Common myeloid progenitor, CD34-positive (primary cell): ENCODE results near the gene AIFM1.
A peak's percentile ranks its signal among the peaks of the same experiment; 100 is the strongest.

Experiments
- CTCF ChIA-PET: fragments of 350-600 bp; sonication (Branson Sonifier 250); formaldehyde crosslinking; loops from one replicate; lab custom pipeline; 2021; ENCODE audit warnings: antibody characterized with exemption; lab: Charles Lee
- POLR2A ChIA-PET: fragments of 350-600 bp; sonication (Branson Sonifier 250); formaldehyde crosslinking; loops from one replicate; lab custom pipeline; 2021; ENCODE audit warnings: antibody characterized with exemption; lab: Charles Lee
- DNase-seq, 3 donors: peaks; one replicate each; pipeline versions ENCODE4 v3.0.0 to v3.0.0-alpha.2; 2013
- H3K27ac ChIP-seq, 2 experiments: 1 replicate in 1 of 2; 2 replicates in 1 of 2; pipeline ENCODE4 v1.7.0; 2013; ENCODE audit warnings: inconsistent platforms in 2 of 2, low read length in 2 of 2, mild to moderate bottlenecking in 2 of 2, low read depth in 1 of 2, moderate library complexity in 1 of 2; ENCODE audit not compliant: severe bottlenecking in 2 of 2, insufficient read depth in 1 of 2, poor library complexity in 1 of 2
- H3K27me3 ChIP-seq, 5 experiments: replicated peaks in 2 of 5; 1 replicate in 3 of 5; 2 replicates in 2 of 5; pipeline versions ENCODE4 v1.6.1 to v1.7.0; 2013; ENCODE audit warnings: low read length in 4 of 5, mild to moderate bottlenecking in 2 of 5, moderate library complexity in 2 of 5, inconsistent platforms in 1 of 5; ENCODE audit not compliant: insufficient read depth in 5 of 5, control insufficient read depth in 4 of 5
- H3K36me3 ChIP-seq, 4 experiments: 1 replicate in 2 of 4; 2 replicates in 2 of 4; pipeline versions ENCODE4 v1.6.1 to v1.7.0; 2013; ENCODE audit warnings: low read length in 3 of 4, control low read depth in 1 of 4, mild to moderate bottlenecking in 1 of 4; ENCODE audit not compliant: control insufficient read depth in 4 of 4, insufficient read depth in 4 of 4
- H3K4me1 ChIP-seq, 4 experiments: 1 replicate in 3 of 4; 2 replicates in 1 of 4; pipeline versions ENCODE4 v1.6.1 to v1.7.1; 2013; ENCODE audit warnings: low read length in 3 of 4, mild to moderate bottlenecking in 3 of 4, control low read depth in 1 of 4, inconsistent platforms in 1 of 4, moderate library complexity in 1 of 4; ENCODE audit not compliant: control insufficient read depth in 4 of 4, insufficient read depth in 4 of 4; ENCODE audit errors: control extremely low read depth in 1 of 4
- H3K4me3 ChIP-seq, 7 experiments: 1 replicate in 4 of 7; 2 replicates in 3 of 7; pipeline versions ENCODE4 v1.5.1 to v1.7.0; 2013; ENCODE audit warnings: mild to moderate bottlenecking in 7 of 7, low read length in 6 of 7, moderate library complexity in 6 of 7, inconsistent platforms in 2 of 7, low read depth in 2 of 7, control low read depth in 1 of 7; ENCODE audit not compliant: insufficient read depth in 4 of 7, control insufficient read depth in 1 of 7; ENCODE audit errors: extremely low read depth in 1 of 7
- H3K9me3 ChIP-seq, 5 experiments: 1 replicate in 4 of 5; 2 replicates in 1 of 5; pipeline versions ENCODE4 v1.6.1 to v1.7.1; 2013; ENCODE audit warnings: low read length in 4 of 5, mild to moderate bottlenecking in 2 of 5, inconsistent platforms in 1 of 5, low read depth in 1 of 5, moderate library complexity in 1 of 5; ENCODE audit not compliant: control insufficient read depth in 4 of 5, insufficient read depth in 2 of 5; ENCODE audit errors: control extremely low read depth in 1 of 5
- WGBS: methylation state at CpG from one replicate; pipeline ENCODE4 v1.1.5; 2013; ENCODE audit not compliant: insufficient coverage; 5-methylcytosine and 5-hydroxymethylcytosine counted together

AIFM1 gene

DNA sequence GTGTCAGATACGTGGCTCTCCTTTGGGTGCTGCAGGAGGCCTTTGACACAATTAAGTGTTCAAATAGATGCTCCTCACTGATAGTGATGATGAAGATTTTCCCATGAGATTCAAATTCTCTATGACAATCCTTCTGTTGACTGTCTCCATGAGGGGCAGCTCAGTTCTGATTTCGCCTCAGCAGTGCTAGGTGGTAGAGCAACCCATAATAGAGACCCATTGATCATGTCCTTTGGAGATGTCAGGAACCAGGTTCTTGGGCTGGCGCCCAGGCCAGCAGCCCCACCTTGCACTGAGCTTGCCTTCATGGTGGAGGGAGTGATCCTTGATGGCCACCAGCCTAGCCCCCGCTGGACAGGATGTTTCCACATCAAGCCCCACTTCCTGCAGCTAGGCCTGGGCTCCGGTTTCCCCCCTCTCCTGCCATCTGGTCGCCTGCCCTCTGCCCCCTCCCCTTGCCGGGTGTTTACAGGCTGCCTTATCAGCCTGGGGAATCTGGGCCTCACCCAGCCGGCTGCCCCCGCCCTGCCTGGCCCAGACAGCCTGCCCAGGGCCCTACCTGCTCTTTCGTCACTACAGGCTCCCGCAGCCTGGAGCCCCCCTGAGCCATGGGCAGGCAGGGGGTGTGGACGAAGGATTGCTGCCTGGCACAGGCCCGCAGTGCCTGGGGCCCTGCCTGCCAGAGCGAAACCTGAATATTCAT, 68.0 kb downstream of the AIFM1 start:
- Histone ChIP-seq H3K27me3 (no peaks in the 10 kb centered on the region), H3K4me3 (peak overlapping the region in 2 of 7 experiments; percentile 36 to 50), H3K4me1 (peaks cover 13 to 66% (median 54%) of the 10 kb centered on the region in 4 experiments), H3K36me3 (no peaks in the 10 kb centered on the region), H3K9me3 (no peaks in the 10 kb centered on the region), H3K27ac (peak overlapping the region in 1 of 2 experiments; percentile 34)
- POLR2A ChIA-PET = interaction anchor here (0.5 to 3.5 kb wide), 4 partner anchors 10 to 15 kb away, joined by 3 to 20 read pairs (median 4); no protein-coding TSS in a partner anchor
- CTCF ChIA-PET = interaction anchor here (0.8 to 2.5 kb wide), 8 partner anchors 9 to 95 kb away, joined by 3 to 12 read pairs (median 6); partner anchors contain the start of gene ELF4
- DNase-seq = peak; percentile 71 to 95 (median 93)
- WGBS = 43% methylated on average over 10 of the region's 14 CpGs

GRCh38 chrX:130095249-130096030, 70.2 kb downstream of the AIFM1 start:
- Histone ChIP-seq H3K4me3 (no peak overlapping the region), H3K4me1 (peaks cover 15 to 77% (median 66%) of the 10 kb centered on the region in 4 experiments), H3K36me3 (no peaks in the 10 kb centered on the region), H3K27ac (no peak overlapping the region), H3K9me3 (no peaks in the 10 kb centered on the region), H3K27me3 (no peaks in the 10 kb centered on the region)
- no peak for DNase-seq
- CTCF ChIA-PET = interaction anchor here (1.0 to 2.4 kb wide), 6 partner anchors 9 to 26 kb away, joined by 3 to 14 read pairs (median 6); no protein-coding TSS in a partner anchor
- WGBS = 90% methylated on average over 5 of the region's 6 CpGs
- POLR2A ChIA-PET = interaction anchor here (1.5 kb wide), 1 partner anchor 10 kb away, joined by 4 read pairs; no protein-coding TSS in a partner anchor

GRCh38 chrX:130094696-130095095, 70.9 kb downstream of the AIFM1 start:
- Histone ChIP-seq H3K4me3 (no peak overlapping the region), H3K4me1 (peaks cover 13 to 72% (median 62%) of the 10 kb centered on the region in 4 experiments), H3K9me3 (no peaks in the 10 kb centered on the region), H3K27ac (no peak overlapping the region), H3K27me3 (no peaks in the 10 kb centered on the region), H3K36me3 (no peaks in the 10 kb centered on the region)
- CTCF ChIA-PET = interaction anchor here (0.6 to 2.4 kb wide), 6 partner anchors 8 to 15 kb away, joined by 3 to 14 read pairs (median 6); no protein-coding TSS in a partner anchor
- WGBS = 14% methylated on average over 2 of the region's 8 CpGs
- DNase-seq = peak in 2 of 3 donors; percentile 46 to 57
- POLR2A ChIA-PET = no interaction called here

GRCh38 chrX:130093271-130093670, 72.4 kb downstream of the AIFM1 start:
- Histone ChIP-seq H3K27ac (no peak overlapping the region), H3K4me1 (peaks cover 6 to 66% (median 55%) of the 10 kb centered on the region in 4 experiments), H3K36me3 (no peaks in the 10 kb centered on the region), H3K4me3 (no peak overlapping the region), H3K27me3 (no peaks in the 10 kb centered on the region), H3K9me3 (no peaks in the 10 kb centered on the region)
- ChIA-PET CTCF (interaction anchor here (0.7 kb wide), 2 partner anchors 13 to 26 kb away, joined by 3 read pairs; no protein-coding TSS in a partner anchor), POLR2A (no interaction called here)
- WGBS = 100% methylated on average over 1 of the region's 2 CpGs
- DNase-seq = no peak

GRCh38 chrX:130091980-130092522, 73.6 kb downstream of the AIFM1 start:
- Histone ChIP-seq H3K36me3 (no peaks in the 10 kb centered on the region), H3K4me3 (peak overlapping the region in 4 of 7 experiments; percentile 26 to 46 (median 36)), H3K27ac (peak overlapping the region in 1 of 2 experiments; percentile 64), H3K27me3 (no peaks in the 10 kb centered on the region), H3K4me1 (peaks cover 3 to 69% (median 54%) of the 10 kb centered on the region in 4 experiments), H3K9me3 (no peaks in the 10 kb centered on the region)
- DNase-seq = peak; percentile 82 to 97 (median 95)
- ChIA-PET CTCF (no interaction called here), POLR2A (interaction anchor here (0.6 to 1.2 kb wide), 3 partner anchors 10 to 27 kb away, joined by 3 to 5 read pairs (median 4); no protein-coding TSS in a partner anchor)
- 8% methylated on average over 2 of the region's 10 CpGs for WGBS

GRCh38 chrX:130090364-130090763, 75.3 kb downstream of the AIFM1 start:
- H3K27ac ChIP-seq = no peak overlapping the region
- WGBS = 43% methylated on average over 1 of the region's 3 CpGs
- H3K4me1 ChIP-seq = peaks cover 9 to 76% (median 63%) of the 10 kb centered on the region in 4 experiments
- no peaks in the 10 kb centered on the region for H3K27me3 ChIP-seq
- no peaks in the 10 kb centered on the region for H3K9me3 ChIP-seq
- H3K4me3 ChIP-seq = no peak overlapping the region
- POLR2A ChIA-PET = interaction anchor here (1.3 kb wide), 1 partner anchor 19 kb away, joined by 3 read pairs; no protein-coding TSS in a partner anchor
- CTCF ChIA-PET = no interaction called here
- peaks cover 0 to 5% (median 0%) of the 10 kb centered on the region in 4 experiments for H3K36me3 ChIP-seq
- DNase-seq = no peak
